Kidney (tissue), 22 donors: ENCODE data around the gene NDUFB11. TPM values are rescaled to one million over a fixed set of nuclear protein-coding genes. Genes with fewer than 3 reads are reported as not detected.

Experiments used
- DNase-seq, 5 donors: peaks; one replicate each; pipeline ENCODE4 v3.0.0-alpha.2; 2013 to 2020
- FAIRE-seq: peaks from 2 replicates; lab custom pipeline; 2012; peaks lifted over from hg19 to GRCh38; lab: Jason Lieb, UNC
- H3K27ac ChIP-seq, 2 donors: one replicate each; pipeline ENCODE4 v1.7.0; 2013; ENCODE audit warnings: low read depth in 2 of 2, low read length in 2 of 2, inconsistent platforms in 1 of 2
- H3K27me3 ChIP-seq: one replicate; pipeline ENCODE4 v1.7.1; 2013; ENCODE audit warnings: low read length, inconsistent platforms; ENCODE audit not compliant: control insufficient read depth, insufficient read depth
- H3K36me3 ChIP-seq, 3 donors: one replicate each; pipeline versions ENCODE4 v1.7.0 to v1.7.1; 2013; ENCODE audit warnings: low read length in 3 of 3, control low read depth in 1 of 3, inconsistent platforms in 1 of 3; ENCODE audit not compliant: insufficient read depth in 3 of 3, control insufficient read depth in 2 of 3
- H3K4me1 ChIP-seq, 3 donors: one replicate each; pipeline versions ENCODE4 v1.7.0 to v1.7.1; 2013; ENCODE audit warnings: low read length in 3 of 3, inconsistent platforms in 1 of 3, low read depth in 1 of 3; ENCODE audit not compliant: control insufficient read depth in 2 of 3, insufficient read depth in 2 of 3
- H3K4me3 ChIP-seq, 3 donors: one replicate each; pipeline versions ENCODE4 v1.7.0 to v1.8.1; 2013; ENCODE audit warnings: low read length in 3 of 3, control low read depth in 1 of 3, inconsistent platforms in 1 of 3
- H3K9ac ChIP-seq, 3 donors: one replicate each; pipeline versions ENCODE4 v1.7.0 to v1.7.1; 2013; ENCODE audit warnings: low read length in 3 of 3, control low read depth in 1 of 3, inconsistent platforms in 1 of 3
- H3K9me3 ChIP-seq, 3 donors: one replicate each; pipeline versions ENCODE4 v1.7.0 to v1.7.1; 2013; ENCODE audit warnings: low read length in 3 of 3, control low read depth in 1 of 3, inconsistent platforms in 1 of 3; ENCODE audit not compliant: control insufficient read depth in 2 of 3, insufficient read depth in 1 of 3
- intact Hi-C: fragments of 100-400 bp; cut with DNase I; formaldehyde crosslinking; loops from one replicate; pipeline ENCODE4 v1.11.1; 2022
- long read RNA-seq, 10 donors: library from polyadenylated mRNA in 1 of 10; unstranded in 1 of 10; transcript quantifications; one replicate each; pipeline ENCODE4 v2.0.0 and lab custom pipeline, GENCODE V29; 2021 to 2026
- polyA plus RNA-seq: library from polyadenylated mRNA; stranded (reverse); fragments of 350-450 nt; fragmentation: Illumina TruSeq; extraction: RNeasy Lipid Tissue Mini Kit (QIAGEN cat#74804); gene quantifications from one replicate; pipeline ENCODE4 v1.2.3, GENCODE V29; 2014; ENCODE audit warnings: low read depth, low replicate concordance; ENCODE audit not compliant: insufficient read depth
- total RNA-seq: library from RNA; stranded (reverse); fragmentation: NEBNext Ultra II Directional; extraction: Animal tissue kit (Norgen Biotek cat#: 25700); gene quantifications from one replicate; pipeline ENCODE4 v1.2.1, GENCODE V29; 2021
- TF ChIP-seq, protein P1 (sequence below): IDR thresholded peaks from 3 replicates; pipeline ENCODE4 v1.5.1; 2012; ENCODE audit warnings: mild to moderate bottlenecking, moderate library complexity, borderline replicate concordance; ENCODE audit not compliant: insufficient read depth; ENCODE audit errors: extremely low read depth
- donor health status: control.
- donor health status: control.
- donor health status: control.
- donor health status: control.
- donor health status: control.
- donor health status: DM: yes; HTN: yes; CAD: no.
- donor health status: Normal renal cell carcinoma (clear cell type).

NDUFB11 gene
- total RNA-seq, result 70.7 TPM
- polyA plus RNA-seq, result 215 TPM
- long read RNA-seq, donor 1, transcript NDUFB11-202 (3 exons, 1,388 nt), result major isoform, 93 of 122 reads
- long read RNA-seq, donor 1, transcript NDUFB11-201 (3 exons, 948 nt), result minor isoform, 29 of 122 reads
- long read RNA-seq, donor 1, partial matches to known transcripts, result 0 of 122 reads
- long read RNA-seq, donor 1, other reads (novel, unspliced or antisense), result 0 of 122 reads
- long read RNA-seq, donor 2, transcript NDUFB11-202 (3 exons, 1,388 nt), result major isoform, 78 of 114 reads
- long read RNA-seq, donor 2, transcript NDUFB11-201 (3 exons, 948 nt), result minor isoform, 36 of 114 reads
- long read RNA-seq, donor 2, partial matches to known transcripts, result 0 of 114 reads
- long read RNA-seq, donor 2, other reads (novel, unspliced or antisense), result 0 of 114 reads
- long read RNA-seq, donor 3, transcript NDUFB11-202 (3 exons, 1,388 nt), result major isoform, 128 of 181 reads
- long read RNA-seq, donor 3, transcript NDUFB11-201 (3 exons, 948 nt), result minor isoform, 37 of 181 reads
- long read RNA-seq, donor 3, partial matches to known transcripts, result 16 of 181 reads
- long read RNA-seq, donor 3, other reads (novel, unspliced or antisense), result 0 of 181 reads
- long read RNA-seq, donor 4, transcript NDUFB11-202 (3 exons, 1,388 nt), result major isoform, 65 of 92 reads
- long read RNA-seq, donor 4, transcript NDUFB11-201 (3 exons, 948 nt), result minor isoform, 27 of 92 reads
- long read RNA-seq, donor 4, partial matches to known transcripts, result 0 of 92 reads
- long read RNA-seq, donor 4, other reads (novel, unspliced or antisense), result 0 of 92 reads
- long read RNA-seq, donor 5, partial matches to known transcripts, result 0 of 5 reads
- long read RNA-seq, donor 5, other reads (novel, unspliced or antisense), result 0 of 5 reads
- long read RNA-seq, donor 6, transcript NDUFB11-202 (3 exons, 1,388 nt), result major isoform, 267 of 355 reads
- long read RNA-seq, donor 6, transcript NDUFB11-201 (3 exons, 948 nt), result minor isoform, 76 of 355 reads
- long read RNA-seq, donor 6, partial matches to known transcripts, result 12 of 355 reads
- long read RNA-seq, donor 6, other reads (novel, unspliced or antisense), result 0 of 355 reads
- long read RNA-seq, donor 7, transcript NDUFB11-202 (3 exons, 1,388 nt), result major isoform, 25 of 30 reads
- long read RNA-seq, donor 7, partial matches to known transcripts, result 1 of 30 reads
- long read RNA-seq, donor 7, other reads (novel, unspliced or antisense), result 0 of 30 reads
- long read RNA-seq, donor 8, transcript NDUFB11-202 (3 exons, 1,388 nt), result major isoform, 115 of 159 reads
- long read RNA-seq, donor 8, transcript NDUFB11-201 (3 exons, 948 nt), result minor isoform, 38 of 159 reads
- long read RNA-seq, donor 8, partial matches to known transcripts, result 6 of 159 reads
- long read RNA-seq, donor 8, other reads (novel, unspliced or antisense), result 0 of 159 reads
- long read RNA-seq, donor 9, transcript NDUFB11-201 (3 exons, 948 nt), result minor isoform, 18 of 80 reads
- long read RNA-seq, donor 9, transcript NDUFB11-202 (3 exons, 1,388 nt), result major isoform, 62 of 80 reads
- long read RNA-seq, donor 9, partial matches to known transcripts, result 0 of 80 reads
- long read RNA-seq, donor 9, other reads (novel, unspliced or antisense), result 0 of 80 reads
- long read RNA-seq, donor 10, transcript NDUFB11-202 (3 exons, 1,388 nt), result major isoform, 76 of 112 reads
- long read RNA-seq, donor 10, transcript NDUFB11-201 (3 exons, 948 nt), result minor isoform, 24 of 112 reads
- long read RNA-seq, donor 10, partial matches to known transcripts, result 12 of 112 reads
- long read RNA-seq, donor 10, other reads (novel, unspliced or antisense), result 0 of 112 reads

DNA sequence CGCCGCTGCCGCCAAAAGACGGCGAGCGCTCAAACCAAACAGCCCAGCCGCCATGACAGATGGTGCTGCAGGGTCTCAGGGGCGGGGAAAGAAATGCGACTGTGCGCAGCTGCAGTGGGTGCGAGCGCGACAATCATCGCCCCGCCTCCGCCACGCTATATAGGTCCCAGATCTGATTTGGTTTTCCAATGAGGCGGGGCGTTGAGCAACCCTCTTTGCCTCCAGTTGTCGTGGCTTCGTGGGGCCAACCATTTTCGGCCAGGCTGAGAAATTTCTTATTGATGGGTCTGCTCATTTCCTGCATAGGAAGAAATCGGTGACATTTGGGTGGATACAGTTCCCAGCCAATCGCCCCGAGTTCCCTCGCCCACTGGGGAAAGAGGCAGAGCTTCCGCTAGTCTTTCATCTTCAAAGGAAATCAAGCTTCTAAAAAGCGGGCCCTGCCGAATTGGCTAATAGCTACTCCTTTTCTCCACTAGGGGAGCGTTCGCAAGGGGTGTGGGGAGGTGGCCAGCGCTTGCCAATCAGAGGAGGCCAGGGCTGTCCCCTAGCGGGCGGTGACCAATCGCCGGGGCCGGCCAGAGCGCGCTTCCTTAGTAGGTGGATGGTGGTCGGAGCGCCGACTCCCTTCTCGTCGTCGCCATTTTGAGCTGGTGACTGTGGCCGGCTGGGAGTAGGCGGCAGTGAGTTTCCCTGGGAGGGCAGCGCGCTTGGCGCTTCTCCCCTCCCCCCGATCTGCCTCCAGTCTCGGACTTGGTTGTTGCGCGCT, at the start of gene NDUFB11, which contains the start of gene RBM10:
NDUFB11 (minus strand) TSS at position 77 of the 769 bp plus-strand sequence; CDS start at position 54, 23 bp downstream.
RBM10 (plus strand) TSS at position 596 of the 769 bp plus-strand sequence. CDS start 2,261 bp downstream, outside the sequence.
- Histone ChIP-seq H3K27ac (peak within 1 kb of the TSS; percentile 92 to 96), H3K4me3 (peak within 1 kb of the TSS; percentile 88 to 94 (median 93)), H3K9me3 (no peaks in the 10 kb centered on the region), H3K36me3 (peaks cover 0 to 2% (median 0%) of the 10 kb centered on the region in 3 donors), H3K27me3 (no peaks in the 10 kb centered on the region), H3K4me1 (peaks cover 0 to 17% (median 0%) of the 10 kb centered on the region in 3 donors), H3K9ac (peak within 1 kb of the TSS; percentile 73 to 95 (median 75))
- TF ChIP-seq, protein P1, sequence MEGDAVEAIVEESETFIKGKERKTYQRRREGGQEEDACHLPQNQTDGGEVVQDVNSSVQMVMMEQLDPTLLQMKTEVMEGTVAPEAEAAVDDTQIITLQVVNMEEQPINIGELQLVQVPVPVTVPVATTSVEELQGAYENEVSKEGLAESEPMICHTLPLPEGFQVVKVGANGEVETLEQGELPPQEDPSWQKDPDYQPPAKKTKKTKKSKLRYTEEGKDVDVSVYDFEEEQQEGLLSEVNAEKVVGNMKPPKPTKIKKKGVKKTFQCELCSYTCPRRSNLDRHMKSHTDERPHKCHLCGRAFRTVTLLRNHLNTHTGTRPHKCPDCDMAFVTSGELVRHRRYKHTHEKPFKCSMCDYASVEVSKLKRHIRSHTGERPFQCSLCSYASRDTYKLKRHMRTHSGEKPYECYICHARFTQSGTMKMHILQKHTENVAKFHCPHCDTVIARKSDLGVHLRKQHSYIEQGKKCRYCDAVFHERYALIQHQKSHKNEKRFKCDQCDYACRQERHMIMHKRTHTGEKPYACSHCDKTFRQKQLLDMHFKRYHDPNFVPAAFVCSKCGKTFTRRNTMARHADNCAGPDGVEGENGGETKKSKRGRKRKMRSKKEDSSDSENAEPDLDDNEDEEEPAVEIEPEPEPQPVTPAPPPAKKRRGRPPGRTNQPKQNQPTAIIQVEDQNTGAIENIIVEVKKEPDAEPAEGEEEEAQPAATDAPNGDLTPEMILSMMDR, result peak; percentile 66
- intact Hi-C loops, result no loop called here
- DNase-seq, result peak; percentile 94 to 98 (median 96)
- peak; percentile 92 for FAIRE-seq

- DNase-seq (peak; percentile 96 to 99 (median 98)), FAIRE-seq (peak; percentile 99)
- Histone ChIP-seq H3K27me3 (peaks cover 7% of the 10 kb centered on the region), H3K27ac (peak within 1 kb of the TSS; percentile 92 to 93), H3K4me3 (peak within 1 kb of the TSS; percentile 62 to 91 (median 91)), H3K9ac (peak within 1 kb of the TSS; percentile 73 to 88 (median 88)), H3K4me1 (peaks cover 0 to 35% (median 19%) of the 10 kb centered on the region in 3 donors), H3K36me3 (peaks cover 0 to 4% (median 2%) of the 10 kb centered on the region in 3 donors), H3K9me3 (no peaks in the 10 kb centered on the region)
- TF ChIP-seq, protein P1, result peak; percentile 87
- intact Hi-C loops, result no loop called here
Measured at GRCh38 chrX:47193475-47194193, 49.1 kb upstream of the NDUFB11 start, which contains the start of gene UBA1. Gene UBA1, plus strand, starts transcription at chrX:47193829. Its CDS starts 4,974 bp downstream, at chrX:47198803.
